Psoas muscle (tissue), 8 donors: Measurements from ENCODE around the gene IGSF21. TPM values are rescaled to one million over a fixed set of nuclear protein-coding genes. Genes with fewer than 3 reads are reported as not detected.

Experiments
- ATAC-seq, 4 donors: fragments of 200-7000 bp; cut with Tn5 transposase; one replicate each; pipeline ENCODE4 v1.9.1; 2020; ENCODE audit warnings: moderate library complexity in 3 of 4, mild to moderate bottlenecking in 2 of 4
- DNase-seq, 2 donors: peaks; one replicate each; pipeline ENCODE4 v3.0.0-alpha.2; 2020
- H3K27ac ChIP-seq: fragments of 200-600 bp; one replicate; pipeline ENCODE4 v1.8.0; 2022
- H3K27me3 ChIP-seq, 3 donors: fragments of 200-600 bp in 1 of 3; one replicate each; pipeline versions ENCODE4 v1.6.1 to v1.8.0; 2013 to 2022; ENCODE audit warnings: low read length in 2 of 3, mild to moderate bottlenecking in 2 of 3, moderate library complexity in 1 of 3; ENCODE audit not compliant: insufficient read depth in 3 of 3
- H3K36me3 ChIP-seq, 2 donors: fragments of 200-600 bp in 1 of 2; one replicate each; pipeline versions ENCODE4 v1.6.1 to v1.8.0; 2013 to 2022; ENCODE audit warnings: low read depth in 1 of 2, mild to moderate bottlenecking in 1 of 2, moderate library complexity in 1 of 2; ENCODE audit not compliant: insufficient read depth in 1 of 2
- H3K4me1 ChIP-seq: fragments of 200-600 bp; one replicate; pipeline ENCODE4 v1.8.0; 2022
- H3K4me3 ChIP-seq: fragments of 200-600 bp; one replicate; pipeline ENCODE4 v1.8.0; 2022; ENCODE audit warnings: mild to moderate bottlenecking
- H3K9me3 ChIP-seq: fragments of 200-600 bp; one replicate; pipeline ENCODE4 v1.8.0; 2022
- CTCF ChIP-seq: fragments of 200-600 bp; IDR thresholded peaks from one replicate; pipeline ENCODE4 v1.8.0; 2022; ENCODE audit warnings: antibody characterized with exemption
- WGBS, 3 donors: extraction: QIAGEN DNeasy Blood & Tissue Kit; methylation state at CpG; one replicate each; pipeline versions ENCODE4 v1.1.6 to v1.1.7; 2013; 5-methylcytosine and 5-hydroxymethylcytosine counted together
- intact Hi-C, 2 donors: fragments of 100-400 bp; cut with DNase I; formaldehyde crosslinking; loops; one replicate each; pipeline versions ENCODE4 v1.11.0 to v1.14.2; 2022
- polyA plus RNA-seq, 3 donors: library from polyadenylated mRNA; stranded (reverse); fragments of 200-250 nt; gene quantifications; one replicate each; pipeline ENCODE4 v1.2.3, GENCODE V29; 2013
- total RNA-seq, 4 donors: library from RNA; stranded (reverse); fragmentation: NEBNext Ultra II Directional in 2 of 4; extraction: Animal tissue kit (Norgen Biotek cat#: 25700) in 2 of 4; gene quantifications; one replicate each; pipeline versions ENCODE4 v1.2.1 to v1.2.4, GENCODE V29; 2021 to 2023
- donor health status: healthy with polysubstance abuse.
- donor health status: DM: no; HTN: no; CAD: no; lungs with moderate emphysema.
- donor health status: Bipolar disorder and iron deficiency.
- donor health status: healthy.
- donor health status: DM: yes; HTN: yes; CAD: no.
- donor health status: DM: no; HTN: no; CAD: no.
- donor health status: DM: no; HTN: no; CAD: no.
- donor health status: DM: yes; HTN: yes; CAD: no.

Gene IGSF21
- total and polyA plus RNA-seq, 7 donors: 0.10 to 0.88 (median 0.42) TPM

GRCh38 chr1:18353528-18353927 lies 245.9 kb downstream of the IGSF21 start:
- no peak for DNase-seq
- ATAC-seq: no peak
- Histone ChIP-seq H3K4me1 (no peaks in the 10 kb centered on the region), H3K4me3 (no peak overlapping the region), H3K9me3 (no peaks in the 10 kb centered on the region), H3K36me3 (no peaks in the 10 kb centered on the region), H3K27me3 (peaks cover 3 to 25% (median 8%) of the 10 kb centered on the region in 3 donors), H3K27ac (no peak overlapping the region)
- WGBS, 3 donors: 96 to 100% (median 96%) methylated on average over 1 of the region's 1 CpG
- intact Hi-C loops: no loop called here
- no peak for TF ChIP-seq CTCF

GRCh38 chr1:18353992-18354391 lies 246.4 kb downstream of the IGSF21 start:
- Histone ChIP-seq H3K36me3 (no peaks in the 10 kb centered on the region), H3K4me1 (no peaks in the 10 kb centered on the region), H3K27me3 (peaks cover 3 to 22% (median 8%) of the 10 kb centered on the region in 3 donors), H3K27ac (no peak overlapping the region), H3K9me3 (no peaks in the 10 kb centered on the region), H3K4me3 (no peak overlapping the region)
- DNase-seq: no peak
- intact Hi-C loops: no loop called here
- WGBS, 3 donors: 72 to 74% (median 74%) methylated on average over 2 of the region's 2 CpGs
- no peak for ATAC-seq
- no peak for TF ChIP-seq CTCF

- H3K27ac ChIP-seq: no peak overlapping the region
- DNase-seq (no peak), ATAC-seq (no peak)
- TF ChIP-seq CTCF: no peak
- no peak overlapping the region for H3K4me3 ChIP-seq
- no peaks in the 10 kb centered on the region for H3K9me3 ChIP-seq
- WGBS, 3 donors: 26 to 35% (median 28%) methylated on average over 3 of the region's 3 CpGs
- intact Hi-C loops: no loop called here
- H3K27me3 ChIP-seq: peaks cover 3 to 22% (median 8%) of the 10 kb centered on the region in 3 donors
- H3K4me1 ChIP-seq: no peaks in the 10 kb centered on the region
- no peaks in the 10 kb centered on the region for H3K36me3 ChIP-seq
These were observed 247.0 kb downstream of the IGSF21 start for GRCh38 chr1:18354612-18355011.

GRCh38 chr1:18357622-18358230 lies 250.1 kb downstream of the IGSF21 start:
- H3K4me3 ChIP-seq: no peak overlapping the region
- H3K27me3 ChIP-seq: peaks cover 3 to 40% (median 7%) of the 10 kb centered on the region in 3 donors
- intact Hi-C loops: no loop called here
- H3K9me3 ChIP-seq: no peaks in the 10 kb centered on the region
- H3K4me1 ChIP-seq: no peaks in the 10 kb centered on the region
- H3K36me3 ChIP-seq: no peaks in the 10 kb centered on the region
- ATAC-seq: no peak
- WGBS, 3 donors: 42 to 65% (median 57%) methylated on average over 9 of the region's 9 CpGs
- no peak for DNase-seq
- no peak for TF ChIP-seq CTCF
- H3K27ac ChIP-seq: no peak overlapping the region

- Histone ChIP-seq H3K4me3 (no peak overlapping the region), H3K36me3 (no peaks in the 10 kb centered on the region), H3K9me3 (no peaks in the 10 kb centered on the region), H3K4me1 (no peaks in the 10 kb centered on the region), H3K27me3 (peaks cover 1 to 41% (median 4%) of the 10 kb centered on the region in 3 donors), H3K27ac (no peak overlapping the region)
- DNase-seq (no peak), ATAC-seq (no peak)
- intact Hi-C loops: no loop called here
- WGBS, 3 donors: 26 to 63% (median 47%) methylated on average over 1 of the region's 1 CpG
- TF ChIP-seq CTCF: no peak
These were observed 251.0 kb downstream of the IGSF21 start for GRCh38 chr1:18358600-18358999.
